Transverse colon (tissue), 4 donors: Measurements from ENCODE around the gene ADRA2A. TPM values are rescaled to one million over a fixed set of nuclear protein-coding genes. Genes with fewer than 3 reads are reported as not detected.

Source experiments
- DNase-seq: peaks from one replicate; pipeline ENCODE4 v3.0.0-alpha.2; 2019
- H3K27ac ChIP-seq, 4 donors: fragments of 200-600 bp; sonication (generic); 2 replicates each; pipeline ENCODE4 v1.5.1; 2016 to 2018; ENCODE audit warnings: inconsistent platforms in 4 of 4
- H3K27me3 ChIP-seq: fragments of 200-600 bp; sonication (generic); 2 replicates; pipeline ENCODE4 v1.5.1; 2017; ENCODE audit warnings: inconsistent platforms
- H3K36me3 ChIP-seq, 4 donors: fragments of 200-600 bp; sonication (generic); 2 replicates each; pipeline ENCODE4 v1.5.1; 2017 to 2019; ENCODE audit warnings: inconsistent platforms in 4 of 4
- H3K4me1 ChIP-seq, 4 donors: fragments of 200-600 bp; sonication (generic); 2 replicates each; pipeline ENCODE4 v1.5.1; 2017 to 2020; ENCODE audit warnings: inconsistent platforms in 4 of 4
- H3K4me3 ChIP-seq, 4 donors: fragments of 200-600 bp; sonication (generic); 1 replicate in 1 of 4; 2 replicates in 3 of 4; pipeline versions ENCODE4 v1.5.1 to v1.6.1; 2017 to 2019; ENCODE audit warnings: inconsistent platforms in 4 of 4
- H3K9me3 ChIP-seq, 2 donors: fragments of 200-600 bp; sonication (generic); 2 replicates each; pipeline ENCODE4 v1.5.1; 2017 to 2019; ENCODE audit warnings: inconsistent platforms in 2 of 2
- CTCF ChIP-seq, 5 experiments: fragments of 200-600 bp in 3 of 5; fragments of 450-650 bp in 2 of 5; sonication (generic) in 3 of 5; IDR thresholded peaks; 1 replicate in 2 of 5; 2 replicates in 3 of 5; pipeline ENCODE4 v1.5.1; 2016 to 2017; ENCODE audit warnings: antibody characterized with exemption in 5 of 5, inconsistent platforms in 3 of 5, mild to moderate bottlenecking in 2 of 5, moderate library complexity in 1 of 5
- EP300 ChIP-seq: sonication (generic); formaldehyde crosslinking; IDR thresholded peaks from one replicate; pipeline ENCODE4 v1.6.1; 2017; ENCODE audit warnings: antibody characterized with exemption, low read depth
- POLR2A ChIP-seq: fragments of 450-650 bp; IDR thresholded peaks from one replicate; pipeline ENCODE4 v1.6.1; 2016; ENCODE audit warnings: antibody characterized with exemption, mild to moderate bottlenecking, moderate library complexity
- POLR2AphosphoS5 ChIP-seq, 3 donors: sonication (generic); formaldehyde crosslinking; IDR thresholded peaks; one replicate each; pipeline ENCODE4 v1.6.1; 2016; ENCODE audit warnings: antibody characterized with exemption in 3 of 3
- WGBS, 2 donors: methylation state at CpG; one replicate each; pipeline ENCODE4 v1.1.5; 2018; ENCODE audit warnings: low coverage in 1 of 2; 5-methylcytosine and 5-hydroxymethylcytosine counted together
- in situ Hi-C, 4 donors: fragments of 200-750 bp; cut with MboI; loops; one replicate each; pipeline versions ENCODE4 v1.15.0 to v1.15.1; 2017; ENCODE audit warnings: low sequenced_read_pairs in 3 of 4, low pct_ligation_motif_present in 1 of 4, low pct_unique_long_range_greater_than_20kb in 1 of 4
- intact Hi-C: fragments of 100-400 bp; cut with DNase I; formaldehyde crosslinking; loops from one replicate; pipeline ENCODE4 v1.15.1; 2023; ENCODE audit warnings: low total_unique reads
- total RNA-seq, 4 donors: library from RNA; depleted of rRNA; stranded (reverse); fragments of >200 nt; gene quantifications; one replicate each; pipeline ENCODE4 v1.1.0, GENCODE V29; 2016

ADRA2A gene
- total RNA-seq, 4 donors from 2014 or later, result 11.9 to 53.5 (median 17.7) TPM

- intact Hi-C loops, result no loop called here
- no peaks in the 10 kb centered on the region for H3K4me1 ChIP-seq
- no peak for TF ChIP-seq POLR2AphosphoS5 (IDR thresholded peaks at IDR 0.05)
- no peak for TF ChIP-seq CTCF (IDR thresholded peaks at IDR 0.05)
- DNase-seq, result no peak
- 81% methylated on average over 4 of the region's 4 CpGs; no CpG with 5 or more reads in 1 of the 2 donors for WGBS, 2 donors
- H3K4me3 ChIP-seq, result no peak overlapping the region
- no peak overlapping the region for H3K27ac ChIP-seq
- H3K36me3 ChIP-seq, result no peaks in the 10 kb centered on the region
- in situ Hi-C loops, result loop anchor here in 1 of 4 donors (10.0 kb wide), 1 partner anchor 117 kb away; no protein-coding TSS in a partner anchor
- no peaks in the 10 kb centered on the region for H3K27me3 ChIP-seq
- no peaks in the 10 kb centered on the region for H3K9me3 ChIP-seq
Measured at GRCh38 chr10:111087968-111088505, 11.2 kb downstream of the ADRA2A start.

- in situ Hi-C loops (loop anchor here in 1 of 4 donors (10.0 kb wide), 1 partner anchor 116 kb away; no protein-coding TSS in a partner anchor), intact Hi-C loops (no loop called here)
- Histone ChIP-seq H3K4me1 (no peaks in the 10 kb centered on the region), H3K36me3 (no peaks in the 10 kb centered on the region), H3K9me3 (no peaks in the 10 kb centered on the region), H3K4me3 (no peak overlapping the region), H3K27me3 (no peaks in the 10 kb centered on the region), H3K27ac (no peak overlapping the region)
- no peak for DNase-seq
- WGBS, 2 donors, result 96% methylated on average over 3 of the region's 3 CpGs; no CpG with 5 or more reads in 1 of the 2 donors
- TF ChIP-seq POLR2A, result no peak
- no peak for TF ChIP-seq POLR2AphosphoS5 (IDR thresholded peaks at IDR 0.05)
- no peak for TF ChIP-seq EP300
- no peak for TF ChIP-seq CTCF (IDR thresholded peaks at IDR 0.05)
Measured at GRCh38 chr10:111089293-111089692, 12.5 kb downstream of the ADRA2A start.

GRCh38 chr10:111091833-111092232, 15.0 kb downstream of the ADRA2A start:
- in situ Hi-C loops, result no loop called here

GRCh38 chr10:111093741-111094380, 17.0 kb downstream of the ADRA2A start:
- no peak for DNase-seq
- in situ Hi-C loops, result no loop called here
- Histone ChIP-seq H3K4me3 (no peak overlapping the region), H3K27me3 (no peaks in the 10 kb centered on the region), H3K36me3 (no peaks in the 10 kb centered on the region), H3K27ac (no peak overlapping the region), H3K9me3 (no peaks in the 10 kb centered on the region), H3K4me1 (peaks cover 0 to 2% (median 1%) of the 10 kb centered on the region in 4 donors)
- intact Hi-C loops, result no loop called here
- WGBS, 2 donors, result 80 to 83% methylated on average over 1 to 3 of the region's 3 CpGs
- TF ChIP-seq POLR2A (no peak), POLR2AphosphoS5 (IDR thresholded peaks at IDR 0.05) (no peak), EP300 (no peak), CTCF (IDR thresholded peaks at IDR 0.05) (no peak)

More at GRCh38 chr10:111091833-111092232, 15.0 kb downstream of the ADRA2A start:
- Histone ChIP-seq H3K4me3 (no peak overlapping the region), H3K27ac (no peak overlapping the region), H3K9me3 (no peaks in the 10 kb centered on the region), H3K36me3 (no peaks in the 10 kb centered on the region), H3K27me3 (no peaks in the 10 kb centered on the region), H3K4me1 (no peaks in the 10 kb centered on the region)
- TF ChIP-seq POLR2AphosphoS5 (IDR thresholded peaks at IDR 0.05), result no peak
- TF ChIP-seq CTCF (IDR thresholded peaks at IDR 0.05), result no peak
- no peak for TF ChIP-seq EP300
- TF ChIP-seq POLR2A, result no peak
- DNase-seq, result no peak
- intact Hi-C loops, result no loop called here
- 83 to 87% methylated on average over 5 to 7 of the region's 7 CpGs for WGBS, 2 donors
